CD4-positive, alpha-beta T cell treated with Interleukin-6 at 100 ng/mL for 8 hours (primary cell): ENCODE data around the gene STK10.
A peak's percentile ranks its signal among the peaks of the same experiment; 100 is the strongest.

Experiments
- DNase-seq: peaks from one replicate; pipeline ENCODE4 v3.0.0-alpha.2; 2020; ENCODE audit warnings: mixed read lengths, low spot score

The STK10 gene

DNA sequence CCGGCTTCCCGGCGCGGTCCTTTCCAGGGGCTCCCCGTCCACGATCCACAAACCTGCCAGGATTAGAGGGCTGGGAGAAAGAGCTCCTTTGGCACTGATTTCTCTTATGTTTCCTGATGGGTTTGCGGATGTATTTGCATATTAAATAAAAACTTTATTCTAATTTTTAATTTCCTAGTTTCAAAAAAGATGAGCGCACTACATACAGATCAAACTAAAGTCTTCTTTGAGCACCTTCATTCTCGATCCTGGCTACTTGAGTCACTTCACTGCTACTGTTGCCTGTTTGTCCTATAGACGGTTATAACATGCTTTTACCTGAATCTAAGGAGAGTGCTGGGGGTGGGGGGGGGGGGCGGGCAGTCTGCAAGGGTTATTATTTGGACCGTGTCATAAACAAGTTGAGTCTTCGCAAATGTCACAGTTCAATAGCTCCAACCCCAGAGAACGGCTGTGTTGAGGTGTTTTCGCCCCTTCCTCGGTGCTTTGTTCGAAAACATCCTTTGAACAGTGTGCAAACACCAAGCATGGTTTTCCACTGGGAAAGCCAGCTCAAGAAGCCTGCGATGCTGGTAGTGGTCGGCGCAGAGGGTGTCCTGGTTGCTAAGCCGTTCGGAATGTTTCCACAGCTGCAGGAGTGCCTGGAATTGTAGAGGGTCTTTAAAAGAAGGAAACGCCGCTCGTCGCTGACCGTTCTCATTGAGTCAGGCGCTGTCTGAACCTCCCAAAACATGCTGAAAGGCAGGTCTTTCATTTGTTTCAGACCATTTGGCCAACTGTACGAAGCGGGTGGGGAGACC, 1.1 kb upstream of the STK10 start:
- DNase-seq = no peak

DNA sequence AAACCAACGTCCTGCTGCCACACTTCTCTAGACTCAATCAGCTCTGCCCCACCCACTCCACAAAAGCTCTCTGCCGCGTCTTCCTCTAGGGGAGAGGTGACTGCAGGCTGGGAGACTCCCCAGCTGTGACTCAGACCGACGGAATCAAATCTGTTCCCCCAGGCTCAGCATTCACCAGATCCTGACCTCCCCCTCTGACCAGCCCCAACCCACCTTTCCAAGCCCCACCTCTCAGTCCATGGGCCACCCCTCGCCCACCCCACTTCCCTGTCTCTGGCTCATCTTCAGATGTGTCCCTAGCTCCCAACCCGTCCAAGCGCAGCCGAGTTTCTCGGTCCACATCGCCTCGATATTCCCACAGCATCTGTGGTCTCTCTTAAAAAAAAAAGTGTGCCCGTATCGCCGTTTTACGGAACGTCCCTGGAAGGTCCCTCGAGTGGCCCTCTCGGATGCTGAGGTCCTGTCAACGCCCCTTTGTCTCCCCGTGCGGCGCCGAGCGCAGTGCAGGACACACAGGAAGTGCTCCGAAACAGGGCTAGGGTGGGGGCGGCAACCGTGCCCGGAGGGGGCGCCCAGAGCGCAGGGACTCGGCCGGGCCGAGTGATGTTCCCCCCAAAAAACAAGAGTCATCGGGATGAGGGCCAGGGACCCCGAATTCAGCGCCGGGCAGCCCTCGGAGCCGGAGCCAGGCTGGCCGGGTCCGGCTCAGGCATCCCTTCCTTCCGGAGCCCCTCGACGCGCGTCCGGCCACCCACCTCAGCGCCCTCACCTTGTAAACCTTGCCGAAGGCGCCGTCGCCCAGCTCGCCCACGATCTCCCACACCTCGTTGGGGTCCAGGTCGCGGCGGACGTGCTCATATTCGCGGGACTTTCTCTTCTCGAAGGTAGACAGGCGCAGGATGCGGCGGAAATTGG, 649 bp downstream of the STK10 start:
- peak; percentile 66 for DNase-seq

DNA sequence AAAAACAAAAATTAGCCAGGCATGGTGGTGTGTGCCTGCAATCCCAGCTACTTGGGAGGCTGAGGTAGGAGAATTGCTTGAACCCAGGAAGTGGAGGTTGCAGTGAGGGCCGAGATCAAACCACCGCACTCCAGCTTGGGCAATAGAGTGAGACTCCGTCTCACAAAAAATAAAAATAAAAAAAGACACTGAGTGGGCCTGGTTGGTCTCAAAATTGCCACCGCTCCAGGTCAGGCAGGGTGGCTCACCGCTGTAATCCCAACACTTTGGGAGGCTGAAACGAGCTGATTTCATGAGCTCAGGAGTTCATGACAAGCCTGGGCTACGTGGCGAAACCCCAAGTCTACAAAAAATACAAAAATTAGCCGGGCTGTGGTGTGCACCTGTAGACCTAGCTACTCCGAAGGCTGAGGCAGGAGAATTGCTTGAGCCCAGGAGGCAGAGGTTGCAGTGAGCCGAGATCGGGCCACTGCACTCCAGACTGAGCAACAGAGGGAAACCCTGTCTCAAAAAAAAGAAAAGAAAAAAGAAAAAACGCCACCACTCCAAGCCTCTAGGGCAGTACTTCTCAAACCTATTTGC, 1.8 kb downstream of the STK10 start:
- no peak for DNase-seq

DNA sequence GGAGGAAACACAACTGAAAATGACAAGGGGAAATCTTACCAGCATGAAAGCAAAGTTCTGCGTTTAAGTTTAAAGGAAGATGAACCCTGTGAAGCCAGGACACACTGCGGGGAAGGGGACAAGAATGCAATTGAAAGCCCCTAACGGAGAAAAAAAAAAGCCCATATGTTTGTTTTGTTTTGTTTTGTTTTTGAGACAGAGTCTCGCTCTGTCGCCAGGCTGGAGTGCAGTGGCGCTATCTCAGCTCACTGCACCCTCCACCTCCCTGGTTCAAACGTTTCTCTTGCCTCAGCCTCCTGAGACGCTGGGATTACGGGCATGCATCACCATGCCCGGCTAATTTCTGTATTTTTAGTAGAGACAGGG, 2.9 kb downstream of the STK10 start:
- no peak for DNase-seq

DNA sequence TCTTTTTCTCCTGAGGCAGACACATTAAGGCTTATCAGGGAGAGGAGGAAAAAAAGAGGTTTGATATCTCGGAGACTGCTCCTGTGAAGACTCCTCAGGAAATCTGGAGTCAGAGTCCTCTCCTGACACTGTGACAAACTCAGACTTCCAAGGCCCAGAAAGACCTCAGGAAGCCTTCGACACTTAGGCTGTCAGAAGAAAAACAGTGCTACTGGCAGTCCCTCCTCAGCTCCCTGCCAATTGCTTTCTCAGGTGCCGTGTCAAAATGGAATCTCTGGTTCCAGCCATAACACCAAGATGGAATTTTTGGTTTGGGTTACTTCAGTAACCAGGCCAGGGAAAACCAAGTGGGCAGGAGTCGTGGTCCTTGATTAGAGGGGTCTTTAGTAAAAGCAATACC, 4.1 kb downstream of the STK10 start:
- no peak for DNase-seq

DNA sequence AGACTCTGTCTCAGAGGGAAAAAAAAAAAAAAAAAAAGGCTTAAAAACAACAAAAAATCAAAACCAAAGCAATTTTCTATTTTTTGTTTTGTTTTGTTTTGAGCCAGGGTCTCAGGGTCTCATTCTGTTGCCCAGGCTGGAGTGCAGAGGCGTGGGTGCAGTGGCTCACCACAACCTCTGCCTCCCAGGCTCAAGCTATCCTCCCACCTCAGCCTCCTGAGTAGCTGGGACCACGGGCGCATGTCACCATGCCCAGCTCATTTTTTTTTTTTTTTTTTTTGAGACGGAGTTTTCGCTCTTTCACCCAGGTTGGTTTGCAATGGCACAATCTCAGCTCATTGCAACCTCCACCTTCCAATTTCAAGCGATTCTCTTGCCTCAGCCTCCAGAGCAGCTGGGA, 5.7 kb downstream of the STK10 start:
- no peak for DNase-seq

DNA sequence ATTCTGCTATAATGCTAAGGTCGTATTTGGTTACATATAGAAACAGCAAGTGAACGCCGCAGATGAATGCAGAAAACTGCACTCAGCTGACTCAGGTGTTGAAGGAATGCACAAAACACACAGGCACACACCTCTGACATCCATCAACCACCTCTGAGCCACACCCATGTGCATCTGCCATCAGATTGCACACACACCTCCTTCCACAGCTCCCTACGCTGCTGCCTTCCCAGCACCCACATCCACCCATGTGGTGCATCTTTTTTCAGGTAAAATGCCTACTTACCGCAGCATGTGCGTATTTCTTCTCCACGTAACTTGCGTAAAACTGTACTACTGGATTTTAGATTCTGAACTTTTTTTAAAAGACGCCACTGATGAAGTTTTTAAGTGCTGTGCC, 7.1 kb downstream of the STK10 start:
- peak; percentile 52 for DNase-seq

DNA sequence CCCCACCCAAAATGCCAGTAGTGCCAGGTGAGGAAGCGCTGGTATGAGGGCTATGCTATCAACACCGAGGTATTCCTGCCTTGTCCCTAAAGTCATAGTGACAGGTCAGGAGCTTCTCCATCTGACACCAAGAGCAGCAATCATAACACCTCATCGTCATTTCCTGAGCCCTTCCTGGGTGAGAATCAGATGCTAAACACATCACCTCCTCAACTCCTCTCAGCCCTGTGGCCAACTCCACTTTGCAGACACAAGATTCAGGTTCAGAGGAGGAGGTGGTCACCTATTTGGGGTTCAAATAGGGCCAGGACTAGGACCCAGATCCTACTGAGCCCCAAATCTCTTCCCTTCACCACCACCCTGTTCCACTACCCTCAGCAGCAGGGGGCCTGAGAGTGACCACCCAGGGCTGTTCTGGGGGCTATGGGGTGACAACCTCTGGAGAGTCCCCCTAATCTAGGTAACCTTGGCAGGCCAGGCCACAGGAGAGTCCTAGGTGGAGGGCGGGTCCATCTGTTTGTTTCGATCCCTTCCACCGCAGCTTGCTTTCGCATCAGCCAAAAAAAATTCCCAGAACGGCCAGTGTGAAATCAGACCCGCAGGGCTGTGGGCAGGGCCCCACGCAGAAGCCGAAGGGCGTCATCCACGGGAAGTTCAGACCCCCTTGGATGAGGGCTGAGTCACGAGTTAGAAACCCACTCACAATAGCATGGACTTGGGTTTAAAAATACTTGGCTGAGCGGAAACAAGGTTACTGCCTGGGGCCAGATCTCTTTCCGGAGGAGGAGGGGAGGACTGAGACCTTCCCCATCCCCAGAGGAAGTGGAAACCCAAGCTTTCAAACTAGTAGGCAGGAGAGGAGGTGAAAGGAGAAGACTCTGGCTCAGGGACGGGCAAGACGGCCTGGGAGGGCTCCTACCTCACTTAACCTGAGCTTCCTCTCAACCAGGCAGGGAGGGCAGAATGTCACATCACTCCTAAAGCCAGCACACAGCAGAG, 8.7 kb downstream of the STK10 start:
- DNase-seq = peak; percentile 68

DNA sequence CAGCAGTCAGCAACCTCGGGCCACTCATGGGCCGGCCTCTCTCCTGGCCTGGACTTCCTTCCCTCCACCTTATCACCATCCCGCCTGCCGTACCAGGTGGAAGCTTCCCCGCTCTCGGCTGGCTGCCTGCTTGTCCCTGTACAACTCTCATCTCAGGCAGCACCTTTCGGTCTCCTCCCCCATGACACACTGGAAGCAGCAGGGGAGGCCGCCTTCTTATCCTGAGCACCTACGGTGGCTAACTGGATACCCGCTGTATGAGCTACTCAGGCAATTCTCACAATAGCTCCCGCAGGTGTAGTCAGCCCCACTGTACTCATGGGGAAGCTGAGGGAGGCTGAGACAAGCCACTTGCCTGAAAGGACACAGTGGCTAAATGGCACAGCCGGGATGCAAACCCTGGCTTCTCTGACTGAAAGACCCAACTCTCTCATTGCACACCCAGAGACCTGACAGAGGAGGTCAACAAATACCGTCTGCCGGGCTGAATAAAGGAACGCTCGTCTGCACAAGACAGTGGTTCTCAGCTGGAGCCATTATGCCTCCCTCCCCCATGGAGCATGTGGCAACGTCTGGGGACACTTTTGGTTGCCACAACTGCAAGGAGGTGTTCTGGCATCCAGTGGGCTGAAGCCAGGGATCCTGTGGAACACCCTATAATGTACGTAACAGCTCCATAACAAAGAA, 9.6 kb downstream of the STK10 start:
- peak; percentile 37 for DNase-seq

DNA sequence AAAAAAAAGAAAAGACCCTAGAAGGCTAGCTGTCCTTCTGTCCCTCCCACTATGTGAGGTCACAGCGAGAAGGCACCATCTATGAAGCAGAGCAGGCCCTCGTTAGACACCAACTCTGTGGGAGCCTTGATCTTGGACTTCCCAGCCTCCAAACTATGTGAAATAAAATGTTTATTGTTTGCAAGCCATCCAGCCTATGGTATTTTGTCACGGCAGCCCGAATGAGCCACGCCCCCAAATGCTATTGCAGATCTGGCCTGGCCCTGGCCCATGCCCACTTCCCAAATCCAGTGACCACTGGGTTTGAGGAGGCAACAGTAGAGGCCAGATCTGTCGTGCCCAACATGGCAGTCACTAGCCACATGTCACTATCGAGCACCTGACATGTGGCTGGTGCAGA, 10.8 kb downstream of the STK10 start:
- no peak for DNase-seq

DNA sequence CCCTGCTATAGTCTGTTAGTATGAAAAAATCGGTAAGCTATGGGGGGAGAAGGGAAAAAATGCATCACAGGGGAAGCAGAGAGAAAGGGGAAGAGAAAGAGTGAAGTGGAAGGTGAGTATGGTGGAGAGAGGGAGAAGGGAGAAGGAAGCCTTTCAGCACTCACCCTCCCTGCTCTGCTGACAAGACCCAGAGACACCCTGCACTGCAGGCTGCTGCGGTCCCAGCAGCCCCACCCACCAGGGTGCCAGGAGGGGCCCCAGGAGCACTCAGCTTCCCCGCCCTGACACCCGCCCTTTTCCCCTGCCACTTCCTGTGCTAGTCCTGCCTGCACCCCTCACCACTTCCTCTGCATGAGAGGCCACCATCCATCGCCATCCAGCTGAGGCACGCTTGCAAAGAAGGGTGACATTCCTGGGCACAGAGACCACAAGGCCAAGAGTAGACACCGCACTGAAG, 12.7 kb downstream of the STK10 start:
- DNase-seq = peak; percentile 95

DNA sequence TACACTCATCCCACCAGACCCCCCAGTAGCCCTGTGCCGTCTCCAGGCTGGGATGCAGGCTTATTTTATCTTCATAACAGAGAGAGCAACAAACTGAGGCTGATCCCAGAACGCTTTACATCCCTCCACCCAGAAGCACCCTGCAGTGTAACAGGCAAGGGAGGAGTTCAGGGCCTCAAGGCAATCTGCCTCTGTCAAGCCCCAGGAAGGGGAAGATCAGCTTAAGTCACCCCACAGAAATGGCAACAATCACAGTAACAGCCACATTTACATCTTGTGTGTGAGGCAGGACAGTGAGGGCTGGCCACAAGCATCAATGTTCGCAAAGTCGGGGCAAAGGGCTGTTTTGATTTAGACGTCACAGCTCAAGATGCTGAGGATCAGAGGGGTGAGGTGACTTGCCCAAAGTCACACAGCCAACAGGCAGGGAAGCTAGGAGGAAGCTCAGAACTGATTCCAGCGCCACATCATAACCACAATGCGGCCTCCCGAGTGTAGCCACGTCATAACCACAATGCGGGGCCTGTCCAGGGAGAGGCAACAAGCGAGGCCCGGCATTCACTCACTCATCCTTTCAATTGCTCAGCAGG, 14.4 kb downstream of the STK10 start:
- peak; percentile 55 for DNase-seq

DNA sequence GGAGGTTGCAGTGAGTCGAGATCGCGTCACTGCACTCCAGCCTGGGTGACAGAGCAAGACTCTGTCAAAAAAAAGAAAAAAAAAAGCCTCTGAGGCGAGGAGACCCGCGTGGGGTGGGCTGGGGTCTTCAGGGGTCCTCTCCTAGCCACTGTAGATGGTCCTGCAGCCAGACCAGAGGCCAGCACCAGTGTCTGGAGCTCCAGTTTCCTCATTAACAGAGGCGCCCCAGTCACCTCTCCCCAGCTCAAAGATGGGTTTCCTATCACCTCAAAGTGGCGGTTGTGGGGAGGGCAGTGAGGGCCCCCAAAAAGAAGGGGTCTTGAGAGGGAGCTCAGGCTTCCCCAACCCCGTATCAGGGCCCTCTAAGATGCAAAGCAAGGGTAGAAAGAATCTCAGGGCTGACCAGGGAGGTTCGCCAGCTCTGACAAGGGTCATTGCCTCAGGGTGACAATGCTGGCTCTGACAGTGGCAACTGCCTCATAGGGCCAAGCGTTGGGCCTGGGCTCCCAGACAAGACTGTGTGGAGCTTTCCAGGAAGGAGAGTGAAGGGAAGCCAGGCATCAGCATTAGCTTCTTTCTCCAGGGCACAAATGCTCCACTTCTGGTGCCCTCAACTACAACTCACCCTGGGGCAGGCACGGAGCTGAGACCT, 15.0 kb downstream of the STK10 start:
- no peak for DNase-seq

DNA sequence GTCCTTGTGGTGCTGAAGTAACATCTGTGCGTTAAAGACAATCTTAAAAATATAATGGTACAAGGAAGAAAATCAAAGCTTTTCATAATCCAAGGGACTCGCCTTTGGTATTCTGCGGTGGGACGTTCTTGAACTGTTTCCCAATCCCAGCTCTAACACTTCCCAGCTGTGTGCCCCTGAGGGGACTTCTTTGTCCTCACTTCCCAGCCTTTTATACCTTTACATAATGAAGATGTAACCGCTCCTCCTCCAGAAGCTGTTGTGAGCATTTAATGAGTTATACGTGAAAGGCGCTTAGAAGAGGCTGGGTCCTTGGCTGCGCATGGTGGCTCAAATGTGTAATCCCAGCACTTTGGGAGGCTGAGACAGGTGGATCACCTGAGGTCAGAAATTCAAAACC, 16.9 kb downstream of the STK10 start:
- no peak for DNase-seq

DNA sequence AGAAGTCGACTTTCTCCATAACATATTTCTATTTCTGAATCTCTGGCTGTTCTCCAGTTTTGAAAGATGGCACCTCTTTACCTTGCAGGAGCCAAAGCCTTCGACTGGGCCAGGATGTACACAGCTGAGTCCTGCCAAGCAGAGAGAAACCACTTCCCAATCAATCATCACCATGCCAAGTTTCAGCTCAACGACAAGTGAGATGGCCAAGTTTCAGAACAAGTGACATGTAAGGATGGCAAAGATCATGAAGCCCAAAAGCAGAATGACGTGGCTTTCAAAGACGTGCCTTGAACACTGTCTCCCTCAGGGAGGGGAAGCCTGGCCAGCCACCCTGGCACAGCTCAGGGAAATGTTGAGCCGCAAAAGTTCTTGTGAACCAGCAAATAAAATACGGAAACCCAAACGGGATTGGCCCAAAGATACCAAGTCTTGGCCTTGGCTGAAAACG, 17.7 kb downstream of the STK10 start:
- no peak for DNase-seq

DNA sequence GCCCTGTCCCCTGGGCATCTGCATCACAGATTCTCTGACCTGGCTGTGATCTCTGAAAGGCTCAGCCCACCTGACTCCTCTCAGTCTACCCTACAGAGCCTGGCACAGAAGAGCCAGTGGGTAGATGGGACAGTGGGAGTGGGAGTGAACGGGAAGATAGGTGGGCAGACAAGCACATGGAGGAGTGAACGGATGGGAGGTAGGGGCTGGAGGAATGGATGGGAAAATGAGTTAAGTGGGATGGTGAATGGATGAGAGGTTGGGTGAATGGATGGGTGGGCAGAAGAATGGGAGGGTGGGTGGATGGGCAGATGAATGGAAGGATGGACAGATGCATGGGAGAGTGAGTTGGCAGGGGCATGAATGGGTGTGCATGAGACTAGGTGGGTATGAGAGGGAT, 18.8 kb downstream of the STK10 start:
- no peak for DNase-seq

DNA sequence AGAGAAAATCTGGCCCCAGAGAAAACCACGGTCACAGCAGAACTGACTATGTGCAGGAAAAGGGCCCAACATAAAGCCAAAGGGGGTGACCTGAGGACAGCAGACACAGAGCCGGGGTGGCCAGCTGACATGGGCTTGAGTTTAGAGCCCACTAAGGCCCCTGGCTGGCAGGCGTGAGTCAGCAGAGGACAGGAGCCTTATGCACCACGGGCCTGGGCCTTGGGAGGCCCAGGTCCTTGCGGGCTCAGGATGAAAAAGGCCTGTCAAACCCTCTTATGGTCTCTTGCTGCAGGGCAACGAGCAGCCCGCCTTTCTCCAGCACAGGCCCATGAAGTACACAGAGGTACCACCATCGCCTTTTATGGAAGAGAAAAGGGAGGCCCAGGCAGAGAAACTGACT, 19.7 kb downstream of the STK10 start:
- no peak for DNase-seq

DNA sequence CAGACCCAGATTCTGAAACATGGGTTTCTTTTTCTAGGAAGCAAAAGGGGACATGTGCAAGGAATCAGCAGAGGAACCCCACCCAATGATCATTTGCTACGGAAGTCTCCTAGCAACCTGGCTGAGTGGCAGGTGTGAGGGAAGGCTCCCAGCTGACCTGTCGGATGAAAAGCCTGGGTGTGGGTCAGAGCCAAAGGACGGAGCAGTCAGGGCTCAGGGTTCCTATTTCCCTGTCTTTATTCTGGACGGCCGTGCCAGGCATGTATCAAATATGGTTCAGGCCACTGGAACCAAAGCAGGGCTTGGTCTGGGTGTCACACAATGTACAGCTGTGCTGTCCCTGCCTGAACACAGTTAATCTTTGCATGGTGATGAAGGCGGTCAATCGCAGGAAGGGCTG, 20.1 kb downstream of the STK10 start:
- no peak for DNase-seq

DNA sequence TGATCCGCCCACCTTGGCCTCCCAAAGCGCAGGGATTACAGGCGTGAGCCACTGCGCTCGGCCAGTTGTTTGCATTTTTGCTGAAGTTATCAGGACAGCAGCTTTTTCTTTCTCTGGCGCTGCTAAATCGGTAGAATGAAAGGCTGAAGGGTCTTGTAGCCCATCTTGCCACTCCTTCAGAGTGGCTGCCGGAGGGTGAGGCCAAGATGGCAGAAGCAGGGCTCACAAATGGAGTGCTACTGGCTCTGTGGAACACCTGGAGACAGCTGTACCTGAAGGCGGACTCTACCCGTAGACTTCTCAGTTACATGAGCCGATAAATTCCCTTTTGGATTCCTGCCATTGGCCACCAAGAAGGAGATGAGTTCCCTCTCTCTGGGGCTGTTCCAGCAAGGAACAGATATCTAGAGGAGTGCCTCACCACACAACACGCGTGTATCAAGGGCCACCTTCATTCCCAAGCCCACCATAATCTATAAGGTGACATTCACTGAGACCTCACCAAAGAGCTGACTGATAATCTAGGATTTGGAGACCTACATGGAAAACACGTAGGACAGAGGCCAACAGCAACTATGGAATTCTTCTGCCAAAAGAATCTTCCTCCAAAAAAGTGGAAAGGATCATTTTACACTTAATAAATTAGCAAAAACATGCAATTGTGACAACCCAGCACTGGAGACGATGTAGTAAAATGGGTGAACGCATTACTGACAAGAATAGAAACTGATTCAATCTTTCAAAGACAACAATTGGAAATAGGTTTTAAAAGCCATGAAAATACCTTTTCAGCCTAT, 21.8 kb downstream of the STK10 start:
- DNase-seq = no peak
